Measurements from ENCODE around the gene RAB27B. TPM values are rescaled to one million over a fixed set of nuclear protein-coding genes. Genes with fewer than 3 reads are reported as not detected.

RAB27B gene
- total and polyA plus RNA-seq, 10 of the 15 experiments (the other 5 are each of a cell fraction or from before 2014, with no cell fraction given) = under 0.01 to 0.03 TPM; not detected in 8

- no peak for TF ChIP-seq NR2C2 (IDR thresholded peaks at IDR 0.05; ENCODE audit: borderline replicate concordance, control insufficient read depth, insufficient read length, low read depth)
- no peak for TF ChIP-seq MEF2B (IDR thresholded peaks at IDR 0.05; ENCODE audit: partially characterized antibody, poor library complexity, severe bottlenecking)
- TF ChIP-seq EP300 (IDR thresholded peaks at IDR 0.05; ENCODE audit: borderline replicate concordance in 1 of 2, control insufficient read depth in 1 of 2, low read depth in 2 of 2, low read length in 2 of 2) = no peak
These were observed 81.3 kb downstream of the RAB27B start (continued) for GRCh38 chr18:54909538-54909937.

GRCh38 chr18:54910161-54910919 is 82.1 kb downstream of the RAB27B start:
- ChIA-PET CTCF (interaction anchor here (0.6 kb wide), 1 partner anchor 1736 kb away, joined by 3 read pairs; no protein-coding TSS in a partner anchor), POLR2A (no interaction called here), SMC1A (ENCODE audit: uncharacterized antibody, unreplicated experiment) (no interaction called here), RAD21 (ENCODE audit: unreplicated experiment) (no interaction called here)
- H3K4me1 ChIP-seq (ENCODE audit: control insufficient read depth, insufficient read depth, low read length) = no peaks in the 10 kb centered on the region
- 7% methylated on average over 6 of the region's 6 CpGs for WGBS (ENCODE audit: insufficient coverage, insufficient replicate concordance, low lambda C conversion rate, missing lambda C conversion rate)
- no peak overlapping the region for H3K4me3 ChIP-seq
- no peaks in the 10 kb centered on the region for H3K79me2 ChIP-seq (ENCODE audit: control insufficient read depth, insufficient read depth, low read length)
- DNase-seq (ENCODE audit: low read depth, low spot score) (no peak), FAIRE-seq (no peak), ATAC-seq (no peak)
- in situ Hi-C loops (cut with MboI) = no loop called here
- BruUV-seq (replicated peaks) = no TSS peak
- intact Hi-C loops (cut with micrococcal nuclease; ENCODE audit: unreplicated experiment) = no loop called here
- no peak overlapping the region for H2AFZ ChIP-seq (ENCODE audit: control insufficient read depth, low read depth, low read length)
- no peak overlapping the region for H3K4me2 ChIP-seq (ENCODE audit: control insufficient read depth, insufficient read depth)
- no peak overlapping the region for H3K9ac ChIP-seq (ENCODE audit: control insufficient read depth, insufficient read depth, low read length)
- no peaks in the 10 kb centered on the region for H3K36me3 ChIP-seq (ENCODE audit: control insufficient read depth in 2 of 2, insufficient read depth in 2 of 2, low read length in 1 of 2)
- no peaks in the 10 kb centered on the region for H3K27me3 ChIP-seq (replicated peaks in 1 of 2; ENCODE audit: control insufficient read depth in 2 of 2, insufficient read depth in 2 of 2, low read length in 1 of 2)
- no peak overlapping the region for H3K27ac ChIP-seq (ENCODE audit: control insufficient read depth, insufficient read depth)
- no peaks in the 10 kb centered on the region; the same call in 2 of the 3 replicates for H3K9me3 ChIP-seq (replicated peaks; ENCODE audit: control insufficient read depth, insufficient read depth, low read length)
- no peaks in the 10 kb centered on the region for H4K20me1 ChIP-seq (ENCODE audit: control insufficient read depth, insufficient read depth)
- TF ChIP-seq RELB (IDR thresholded peaks at IDR 0.05; ENCODE audit: low read depth) (no peak), JUNB (IDR thresholded peaks at IDR 0.05) (no peak), BMI1 (IDR thresholded peaks at IDR 0.05; ENCODE audit: borderline replicate concordance) (no peak), PRDM15 (CRISPR knock-in tag; IDR thresholded peaks at IDR 0.05) (no peak), NR2F1 (conservative IDR thresholded peaks at IDR 0.05) (no peak), TARDBP (IDR thresholded peaks at IDR 0.05; ENCODE audit: borderline replicate concordance) (no peak), BCLAF1 (IDR thresholded peaks at IDR 0.05) (no peak), WRNIP1 (IDR thresholded peaks at IDR 0.05; ENCODE audit: borderline replicate concordance, low read depth, low read length) (no peak), BHLHE40 (IDR thresholded peaks at IDR 0.05; ENCODE audit: borderline replicate concordance in 1 of 2, low read depth in 2 of 2, low read length in 1 of 2) (no peak), TCF3 (IDR thresholded peaks at IDR 0.05; ENCODE audit: borderline replicate concordance, insufficient read depth, low read depth, low read length) (no peak)
